ENCODE data around the gene RTN1.

RTN1 gene

GRCh38 chr14:59828276-59828675, 42.3 kb downstream of the RTN1 start:
- no peak for DNase-seq (ENCODE audit: extremely low read depth, low read depth)
- TF ChIP-seq CTCF (IDR thresholded peaks at IDR 0.05; ENCODE audit: low read depth, low read length, missing control alignments): no peak
- no peak overlapping the region for H3K4me3 ChIP-seq (replicated peaks; ENCODE audit: low read depth, low read length)

- no peak overlapping the region for H3K4me3 ChIP-seq (replicated peaks; ENCODE audit: low read depth, low read length)
- TF ChIP-seq CTCF (IDR thresholded peaks at IDR 0.05; ENCODE audit: low read depth, low read length, missing control alignments): no peak
- no peak for DNase-seq (ENCODE audit: extremely low read depth, low read depth)
Observed at GRCh38 chr14:59827401-59827800, 43.2 kb downstream of the RTN1 start.

- H3K4me3 ChIP-seq (replicated peaks; ENCODE audit: low read depth, low read length): no peak overlapping the region
- no peak for TF ChIP-seq CTCF (IDR thresholded peaks at IDR 0.05; ENCODE audit: low read depth, low read length, missing control alignments)
- no peak for DNase-seq (ENCODE audit: extremely low read depth, low read depth)
Observed at GRCh38 chr14:59826150-59826549, 44.4 kb downstream of the RTN1 start.

GRCh38 chr14:59823179-59823578, 47.4 kb downstream of the RTN1 start:
- no peak for DNase-seq (ENCODE audit: extremely low read depth, low read depth)
- no peak for TF ChIP-seq CTCF (IDR thresholded peaks at IDR 0.05; ENCODE audit: low read depth, low read length, missing control alignments)
- no peak overlapping the region for H3K4me3 ChIP-seq (replicated peaks; ENCODE audit: low read depth, low read length)

DNA sequence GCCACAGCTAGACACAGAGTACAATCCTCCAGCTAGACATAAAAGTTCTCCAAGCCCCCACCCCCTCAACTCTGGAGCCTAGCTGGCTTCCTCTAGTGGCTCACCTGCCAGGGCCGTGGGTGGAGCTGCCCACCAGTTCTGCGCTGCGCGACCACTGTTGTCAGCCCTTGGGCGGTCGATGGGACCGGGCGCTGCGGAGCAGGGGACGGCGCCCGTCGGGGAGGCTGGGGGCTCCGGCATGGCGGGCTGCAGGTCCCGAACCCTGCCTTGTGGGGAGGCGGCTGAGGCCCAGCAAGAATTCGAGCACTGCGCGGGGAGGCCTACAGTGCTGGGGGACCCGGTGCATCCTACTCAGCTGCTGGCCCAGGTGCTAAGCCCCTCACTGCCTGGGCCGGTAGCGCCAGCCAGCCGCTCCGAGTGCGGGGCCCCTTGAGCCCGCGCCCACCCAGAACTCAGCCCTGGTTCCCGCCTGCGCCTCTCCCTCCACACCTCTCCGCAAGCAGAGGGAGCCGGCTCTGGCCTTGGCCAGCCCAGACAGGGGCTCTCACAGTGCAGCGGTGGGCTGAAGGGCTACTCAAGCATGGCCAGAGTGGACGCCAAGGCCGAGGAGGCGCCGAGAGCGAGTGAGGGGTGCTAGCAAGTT, 51.0 kb downstream of the RTN1 start:
- no peak for TF ChIP-seq CTCF (IDR thresholded peaks at IDR 0.05; ENCODE audit: low read depth, low read length, missing control alignments)
- DNase-seq (ENCODE audit: extremely low read depth, low read depth): no peak
- H3K4me3 ChIP-seq (replicated peaks; ENCODE audit: low read depth, low read length): no peak overlapping the region

GRCh38 chr14:59816941-59817340, 53.6 kb downstream of the RTN1 start:
- no peak for TF ChIP-seq CTCF (IDR thresholded peaks at IDR 0.05; ENCODE audit: low read depth, low read length, missing control alignments)
- no peak overlapping the region for H3K4me3 ChIP-seq (replicated peaks; ENCODE audit: low read depth, low read length)
- no peak for DNase-seq (ENCODE audit: extremely low read depth, low read depth)

DNA sequence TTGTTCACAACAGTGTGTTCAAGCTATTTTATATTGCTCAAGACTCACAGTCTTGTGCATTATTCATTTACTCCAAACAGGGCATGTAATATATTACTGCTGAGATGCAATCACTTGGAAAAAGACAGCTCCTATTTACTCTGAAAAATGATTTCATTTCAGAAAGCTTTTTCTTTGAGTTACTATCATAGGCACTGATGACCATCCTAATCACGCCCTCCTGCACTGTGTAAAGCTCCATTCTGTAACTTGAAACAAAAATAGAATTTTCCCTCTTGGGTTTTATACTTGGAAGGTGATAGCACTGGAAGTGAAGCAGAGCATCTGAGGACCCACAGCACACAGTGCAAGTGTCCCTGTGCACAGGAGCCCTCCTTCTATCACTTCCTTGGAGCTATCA, 55.6 kb downstream of the RTN1 start:
- no peak for TF ChIP-seq CTCF (IDR thresholded peaks at IDR 0.05; ENCODE audit: low read depth, low read length, missing control alignments)
- H3K4me3 ChIP-seq (replicated peaks; ENCODE audit: low read depth, low read length): no peak overlapping the region
- DNase-seq (ENCODE audit: extremely low read depth, low read depth): no peak

Measured in HFF-Myc (cell line).